Erythroblast (primary cell): ENCODE measurements around the gene RARA.

Source experiments
- GATA1 ChIP-seq: IDR thresholded peaks from 2 replicates; pipeline ENCODE4 v1.6.1; 2011; ENCODE audit warnings: low read depth, mild to moderate bottlenecking, control low read depth, low read length, moderate library complexity
- POLR2A ChIP-seq: IDR thresholded peaks from 2 replicates; pipeline ENCODE4 v1.6.1; 2011; ENCODE audit warnings: mild to moderate bottlenecking, low read length

- TF ChIP-seq POLR2A (no peak), GATA1 (no peak)
Observed at GRCh38 chr17:40337351-40337750, 28.4 kb downstream of the RARA start.
